GM21529 (cell line): ENCODE measurements around the gene LDB3.

Experiments used
- ATAC-seq: cut with Tn5 transposase; IDR thresholded peaks from one replicate; pipeline ENCODE4 v1.9.1; 2021; ENCODE audit not compliant: unreplicated experiment

LDB3 gene

GRCh38 chr10:86650151-86650550 is 18.2 kb upstream of the LDB3 start:
- no peak for ATAC-seq

- no peak for ATAC-seq
Measured at GRCh38 chr10:86651021-86651471, 17.3 kb upstream of the LDB3 start.

- no peak for ATAC-seq
Measured at GRCh38 chr10:86651631-86652331, 16.5 kb upstream of the LDB3 start.

GRCh38 chr10:86652361-86653202 is 15.7 kb upstream of the LDB3 start:
- no peak for ATAC-seq

GRCh38 chr10:86653379-86653778 is 14.9 kb upstream of the LDB3 start:
- ATAC-seq, result no peak

GRCh38 chr10:86653987-86654386 is 14.3 kb upstream of the LDB3 start:
- no peak for ATAC-seq

GRCh38 chr10:86654411-86655172 is 13.7 kb upstream of the LDB3 start, which contains the start of gene OPN4:
Gene OPN4, plus strand, starts transcription at chr10:86654547. Its CDS starts 237 bp downstream, at chr10:86654784.
- ATAC-seq, result no peak

GRCh38 chr10:86655173-86655540 is 13.2 kb upstream of the LDB3 start:
- no peak for ATAC-seq

GRCh38 chr10:86655596-86655995 is 12.7 kb upstream of the LDB3 start:
- no peak for ATAC-seq

- no peak for ATAC-seq
Measured at GRCh38 chr10:86657011-86657395, 11.3 kb upstream of the LDB3 start.

GRCh38 chr10:86657396-86658011 is 10.8 kb upstream of the LDB3 start:
- no peak for ATAC-seq

- no peak for ATAC-seq
Measured at GRCh38 chr10:86658261-86658741, 10.0 kb upstream of the LDB3 start.

GRCh38 chr10:86658751-86659150 is 9.6 kb upstream of the LDB3 start:
- ATAC-seq, result no peak

- ATAC-seq, result no peak
Measured at GRCh38 chr10:86659161-86659691, 9.1 kb upstream of the LDB3 start.

- no peak for ATAC-seq
Measured at GRCh38 chr10:86659721-86660453, 8.4 kb upstream of the LDB3 start.

GRCh38 chr10:86661161-86662025 is 6.9 kb upstream of the LDB3 start:
- ATAC-seq, result no peak

GRCh38 chr10:86662186-86663045 is 5.9 kb upstream of the LDB3 start:
- ATAC-seq, result no peak

- ATAC-seq, result no peak
Measured at GRCh38 chr10:86663046-86663345, 5.3 kb upstream of the LDB3 start.
